ENCODE data around the gene TMEM37.
A peak's percentile ranks its signal among the peaks of the same experiment; 100 is the strongest.

The TMEM37 gene

DNA sequence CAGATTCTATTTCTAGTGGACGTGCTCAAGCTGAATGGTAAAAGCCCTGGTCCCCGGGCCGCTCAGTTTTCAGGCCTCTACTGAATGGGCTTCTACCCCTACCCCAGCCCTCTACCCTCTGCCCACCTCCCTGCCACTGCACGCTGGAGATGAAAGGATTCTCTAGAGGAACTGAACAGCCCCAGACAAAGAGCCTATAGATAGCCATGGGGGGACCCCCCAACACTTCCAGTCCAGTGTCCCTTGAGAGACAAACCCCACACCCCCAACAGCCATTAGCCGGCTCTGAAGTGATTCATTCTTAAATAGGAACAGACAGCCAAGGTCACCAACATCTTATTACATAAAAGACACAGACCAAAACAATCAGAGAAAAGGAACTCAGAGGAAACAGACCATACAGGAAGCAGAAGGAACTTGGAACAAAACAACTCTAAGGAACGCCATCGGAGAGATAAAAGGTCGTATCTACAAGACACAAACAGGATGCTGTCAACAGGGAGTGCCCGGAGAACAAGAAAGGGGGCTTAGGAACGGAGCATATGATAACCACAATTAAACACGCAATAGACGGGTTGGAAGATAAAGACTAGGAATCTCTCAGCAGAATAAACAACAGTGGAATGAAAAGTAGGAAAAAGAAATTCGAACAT lies 23.5 kb downstream of the TMEM37 start:
- no peak for DNase-seq (ENCODE audit: low read depth in 2 of 2)

DNA sequence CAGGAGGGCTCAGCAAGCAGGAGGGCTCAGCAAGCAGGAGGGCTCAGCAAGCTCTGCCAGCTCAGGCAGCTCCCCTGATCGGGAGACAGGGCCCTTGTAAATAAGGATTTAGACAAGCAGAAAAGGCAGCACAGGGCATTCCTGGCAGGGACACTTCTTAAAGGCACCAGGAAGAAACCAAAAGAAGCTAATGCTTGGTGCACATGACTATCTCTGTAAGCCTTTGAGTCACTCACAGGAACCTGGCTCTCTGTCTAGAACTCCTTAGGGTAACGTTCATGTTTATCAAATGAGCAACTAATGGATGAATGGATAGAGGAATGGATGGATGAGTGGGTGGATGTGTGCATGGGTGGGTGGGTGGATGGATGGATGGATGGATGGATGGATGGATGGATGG lies 28.4 kb downstream of the TMEM37 start:
- no peak for DNase-seq (ENCODE audit: low read depth in 2 of 2)

DNA sequence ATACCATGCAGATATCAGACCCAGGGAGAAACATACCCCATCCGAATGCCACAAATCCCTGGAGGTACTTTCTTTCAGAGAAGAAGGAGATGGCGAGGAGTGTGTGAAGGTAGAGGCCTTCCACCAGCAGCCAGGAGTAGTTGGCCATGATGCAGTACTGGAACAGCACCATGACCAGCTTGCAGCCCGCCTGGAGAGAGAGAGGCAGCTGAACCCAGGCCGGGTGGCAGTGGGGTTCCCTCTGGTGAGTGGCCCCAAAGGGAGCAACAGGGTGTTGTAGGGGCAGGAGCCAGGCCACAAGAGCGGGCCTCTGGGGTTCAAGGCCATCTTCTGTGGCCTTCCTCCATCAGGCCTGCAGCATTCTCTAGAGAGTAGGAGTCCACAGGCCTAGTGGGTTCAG lies 30.2 kb downstream of the TMEM37 start:
- no peak for DNase-seq (ENCODE audit: low read depth in 2 of 2)

DNA sequence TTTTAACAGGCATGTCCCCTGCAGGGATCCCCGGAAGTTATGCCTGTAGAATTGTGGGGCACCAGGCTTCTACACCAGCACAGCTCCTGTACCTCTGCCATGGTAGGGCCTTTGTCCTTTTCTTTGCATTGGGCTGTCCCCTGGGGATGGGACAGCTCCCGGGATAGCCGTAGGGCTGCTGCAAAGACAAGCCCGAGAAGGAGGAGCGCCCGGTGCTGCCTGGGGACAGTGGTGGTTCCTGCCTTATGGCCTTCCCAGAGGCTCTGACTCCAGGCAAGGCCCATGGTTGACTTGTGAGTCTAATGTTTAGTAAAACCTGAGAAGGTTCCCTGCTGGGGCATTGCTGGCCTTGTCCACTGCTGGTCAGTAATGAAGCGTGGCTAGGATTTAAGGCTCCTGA lies 30.9 kb downstream of the TMEM37 start:
- DNase-seq (ENCODE audit: low read depth in 2 of 2) = no peak

- no peak for DNase-seq (ENCODE audit: low read depth in 2 of 2)
Observed at GRCh38 chr2:119463136-119463535, 31.5 kb downstream of the TMEM37 start.

GRCh38 chr2:119463990-119464389 lies 32.3 kb downstream of the TMEM37 start:
- no peak for DNase-seq (ENCODE audit: low read depth in 2 of 2)

- DNase-seq (ENCODE audit: low read depth in 2 of 2) = no peak
Observed at GRCh38 chr2:119464981-119465380, 33.3 kb downstream of the TMEM37 start.

DNA sequence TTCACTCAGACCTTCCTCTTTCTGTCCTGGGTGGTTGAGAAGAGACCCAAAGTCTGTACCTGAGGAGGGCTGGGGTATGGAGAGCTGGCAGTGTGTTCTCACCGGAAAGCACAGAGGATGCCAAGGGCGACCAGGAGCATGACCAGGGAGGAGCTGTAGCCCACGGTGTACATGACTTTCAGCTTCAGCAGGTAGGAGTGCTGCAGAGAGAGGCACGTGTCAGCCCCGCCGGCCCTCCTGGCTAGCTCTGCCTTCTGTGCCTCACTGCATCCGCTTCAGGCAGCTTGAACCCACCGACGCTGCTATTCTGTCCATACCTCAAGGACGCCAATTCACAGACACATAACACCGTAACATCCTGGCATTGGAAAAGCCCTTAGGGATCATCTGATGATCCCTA lies 34.0 kb downstream of the TMEM37 start:
- DNase-seq (ENCODE audit: low read depth in 2 of 2) = no peak

- no peak for DNase-seq (ENCODE audit: low read depth in 2 of 2)
Observed at GRCh38 chr2:119466373-119466772, 34.7 kb downstream of the TMEM37 start.

- DNase-seq (ENCODE audit: low read depth in 2 of 2) = no peak
Observed at GRCh38 chr2:119468154-119468955, 36.7 kb downstream of the TMEM37 start.

GRCh38 chr2:119469131-119469530 lies 37.5 kb downstream of the TMEM37 start:
- no peak for DNase-seq (ENCODE audit: low read depth in 2 of 2)

DNA sequence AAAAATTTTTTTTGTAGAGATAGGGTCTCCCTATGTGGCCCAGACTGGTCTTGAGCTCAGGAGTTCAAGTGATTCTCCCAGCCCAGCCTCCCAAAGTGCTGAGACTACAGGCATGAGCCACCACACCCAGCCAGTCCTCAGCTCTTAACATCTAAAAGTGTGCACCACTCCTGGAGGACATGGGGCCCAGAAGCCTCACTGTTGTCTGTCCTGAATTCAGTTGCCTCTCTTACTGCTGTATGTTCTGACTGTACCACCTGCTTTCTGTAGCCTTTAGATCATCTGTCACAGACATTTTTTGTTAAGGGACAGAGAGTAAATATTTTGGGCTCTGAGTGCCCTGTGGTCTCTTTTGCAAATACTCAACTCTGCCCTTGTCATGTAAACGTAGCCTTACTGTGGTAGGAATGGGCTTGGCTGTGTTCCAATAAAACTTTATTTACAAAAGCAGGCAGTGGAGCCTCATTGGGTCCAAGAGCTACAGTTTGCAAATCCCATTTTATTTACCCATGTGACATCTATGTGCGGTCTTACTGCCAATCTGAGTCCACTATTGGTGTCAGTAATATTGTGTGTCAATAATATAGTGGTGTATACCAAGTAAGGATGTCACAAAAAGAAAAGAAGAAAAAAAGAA lies 38.1 kb downstream of the TMEM37 start:
- DNase-seq (ENCODE audit: low read depth in 2 of 2) = no peak

DNA sequence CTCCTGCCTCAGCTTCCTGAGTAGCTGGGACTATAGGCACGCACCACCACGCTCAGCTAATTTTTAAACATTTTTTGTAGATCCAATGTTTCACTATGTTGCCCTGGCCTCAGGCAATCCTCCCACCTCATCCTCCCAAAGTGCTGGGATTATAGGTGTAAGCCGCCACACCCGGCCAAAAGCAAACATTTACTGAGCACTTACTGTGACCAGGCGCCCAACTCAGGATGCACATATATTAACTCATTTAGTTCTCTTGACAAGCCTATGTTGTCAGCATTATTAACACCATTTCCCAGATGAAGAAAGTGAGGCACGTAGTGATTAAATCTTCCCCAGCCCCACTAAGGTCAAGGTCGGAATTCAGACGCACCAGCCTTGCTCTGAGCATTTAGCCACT lies 41.1 kb downstream of the TMEM37 start:
- DNase-seq (ENCODE audit: low read depth in 2 of 2) = no peak

- DNase-seq (ENCODE audit: low read depth in 2 of 2) = no peak
Observed at GRCh38 chr2:119473621-119474370, 42.1 kb downstream of the TMEM37 start.

DNA sequence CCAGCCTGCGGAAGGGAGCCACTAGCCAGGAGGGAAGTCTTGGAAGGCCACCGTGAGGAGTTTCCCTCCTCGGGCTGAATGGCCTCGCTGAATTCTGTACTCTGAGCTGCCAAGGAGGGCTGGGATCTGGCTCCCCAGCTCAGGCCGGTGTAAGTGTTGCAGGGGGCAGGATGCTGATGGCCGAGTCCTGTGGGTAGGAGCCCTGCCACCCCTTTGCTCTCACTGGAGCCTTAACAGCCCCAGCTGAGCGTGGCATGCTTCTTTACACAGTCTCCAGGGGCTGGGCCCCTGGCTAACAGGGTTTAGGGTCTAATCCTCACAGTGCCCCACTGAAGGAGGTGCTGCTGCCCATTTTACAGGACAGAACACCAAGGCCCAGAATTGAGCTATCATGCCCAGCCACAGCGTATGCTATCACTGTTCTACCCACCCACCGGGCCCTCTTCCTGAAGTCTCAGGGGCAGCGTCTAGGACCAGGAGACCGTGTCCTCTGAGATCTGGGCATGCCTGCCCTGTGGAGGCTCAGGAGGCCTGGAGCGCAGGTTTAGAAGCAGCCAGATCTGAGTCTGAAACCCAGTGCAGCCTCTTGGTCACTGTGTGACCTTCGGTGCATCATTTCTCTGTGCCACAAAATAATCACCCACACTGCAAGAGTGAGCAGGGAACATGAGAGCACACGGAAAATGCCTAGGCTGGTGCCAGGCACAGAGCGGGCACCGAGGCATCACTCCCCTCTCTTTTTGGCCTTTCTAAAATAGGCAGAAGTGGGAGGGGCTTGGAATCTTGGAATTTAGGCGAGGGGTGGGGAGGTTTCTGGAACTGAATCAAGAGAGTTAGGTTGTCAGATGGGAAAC lies 42.9 kb downstream of the TMEM37 start:
- DNase-seq (ENCODE audit: low read depth in 2 of 2) = no peak

GRCh38 chr2:119475225-119475856 lies 43.7 kb downstream of the TMEM37 start:
- DNase-seq (ENCODE audit: low read depth in 2 of 2) = no peak

DNA sequence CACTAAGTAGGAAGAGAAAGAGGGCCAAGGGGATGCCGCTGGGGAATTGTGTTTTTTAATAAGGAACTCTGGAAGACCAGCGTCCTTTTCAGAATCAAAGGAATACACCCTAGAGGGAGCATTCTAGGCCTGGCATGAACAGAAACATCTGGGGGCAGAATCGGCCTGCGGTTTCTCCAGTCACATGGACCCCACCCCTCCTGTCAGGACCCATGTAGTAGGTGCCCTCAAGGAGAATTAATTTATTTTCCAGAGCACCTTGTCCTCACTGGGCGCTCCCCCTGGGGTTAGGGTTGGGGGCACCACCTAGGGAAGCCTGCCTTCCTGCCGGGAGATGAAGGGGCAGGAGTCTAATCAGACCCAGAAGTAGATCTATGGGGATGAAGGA lies 44.2 kb downstream of the TMEM37 start:
- DNase-seq (ENCODE audit: low read depth in 2 of 2) = no peak

- DNase-seq (ENCODE audit: low read depth in 2 of 2) = peak in 1 of 2 donors; percentile 7
Observed at GRCh38 chr2:119476301-119477112, 44.9 kb downstream of the TMEM37 start.

DNA sequence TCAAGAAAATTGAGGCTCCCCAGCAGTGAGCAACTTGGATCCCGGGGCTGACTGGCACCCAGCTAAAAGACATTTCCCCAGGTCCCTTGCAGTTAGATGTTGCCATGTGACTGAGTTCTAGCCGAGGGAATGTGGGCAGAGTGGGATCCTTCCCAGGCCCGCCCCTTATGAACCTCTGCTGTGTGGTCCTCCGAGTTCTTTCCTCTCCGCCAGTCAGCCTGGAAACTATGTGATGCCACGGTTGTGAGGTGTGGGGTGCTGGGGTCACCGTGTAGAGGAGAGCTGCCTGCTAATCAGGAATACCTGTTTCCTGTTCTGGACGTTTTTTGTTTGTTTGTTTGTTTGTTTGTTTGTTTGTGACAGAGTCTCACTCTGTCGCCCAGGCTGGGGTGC lies 45.5 kb downstream of the TMEM37 start:
- DNase-seq (ENCODE audit: low read depth in 2 of 2) = no peak

All from stimulated activated CD4-positive, alpha-beta T cell treated with anti-CD3 and anti-CD28 coated beads, Interleukin-15, amount 100 ng/mL, for 48 hours (primary cell).